Hepatic stellate cell (primary cell): ENCODE data around the gene ANKRD40.

ENCODE experiments used
- DNase-seq: peaks from one replicate; pipeline ENCODE4 v3.0.0; 2011; ENCODE audit warnings: low spot score

The ANKRD40 gene

DNA sequence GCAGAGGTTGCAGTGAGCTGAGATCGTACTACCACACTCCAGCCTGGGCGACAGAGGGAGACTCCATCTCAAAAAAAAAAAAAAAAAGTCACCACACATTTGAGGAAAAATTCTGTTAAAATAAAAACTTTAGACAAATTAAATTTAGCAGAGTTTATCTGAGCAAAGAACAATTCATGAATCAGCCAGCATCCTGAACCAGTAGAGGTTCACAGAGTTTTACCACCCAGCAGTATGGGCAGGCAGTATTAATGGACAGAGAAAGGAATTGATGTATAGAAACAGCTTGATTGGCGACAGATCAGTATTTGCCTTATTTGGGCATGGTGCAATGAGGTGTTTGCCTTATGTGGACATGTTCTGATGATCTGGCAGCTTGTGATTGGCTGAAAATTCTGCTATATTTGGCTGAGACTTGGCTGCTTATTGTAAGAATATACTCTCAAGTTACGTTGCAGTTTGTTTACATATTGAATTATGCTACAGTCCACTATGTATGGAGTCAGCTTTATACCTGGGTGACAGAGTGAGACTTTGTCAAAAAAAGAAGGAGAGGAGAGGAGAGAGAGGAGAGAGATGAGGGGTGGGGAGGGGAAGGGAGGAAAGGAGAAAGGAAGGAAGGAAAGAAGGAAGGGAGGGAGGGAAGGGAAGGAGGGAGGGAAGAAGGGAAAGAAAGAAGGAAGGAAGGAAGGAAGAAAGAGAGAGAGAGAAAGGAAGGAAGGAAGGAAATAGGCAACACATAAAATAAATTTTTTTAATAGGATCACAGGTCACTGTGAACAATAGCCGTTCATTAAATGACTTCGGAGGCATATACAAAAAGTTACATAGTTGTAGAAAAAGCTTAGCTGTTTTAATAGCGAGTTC is 58.4 kb downstream of the ANKRD40 start:
- no peak for DNase-seq

DNA sequence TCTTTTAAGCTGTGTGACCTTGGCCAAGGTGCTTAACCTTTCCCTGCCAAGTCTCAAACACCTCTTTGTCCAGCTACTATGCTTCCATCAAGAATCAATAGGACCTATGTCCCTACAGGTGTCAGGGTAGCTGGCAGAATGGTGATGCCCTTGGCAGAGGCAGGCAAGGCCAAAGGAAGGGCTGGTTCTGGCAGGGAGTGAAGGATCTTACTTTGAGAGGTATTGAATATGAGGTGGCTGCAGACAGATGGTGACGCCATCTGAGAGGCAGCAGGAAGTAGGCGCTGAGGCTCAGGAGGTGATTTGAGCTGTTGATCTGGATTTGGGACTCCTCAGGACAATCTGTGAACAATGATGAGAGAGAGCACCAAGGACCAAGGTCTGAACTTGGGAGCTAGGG is 60.5 kb downstream of the ANKRD40 start:
- no peak for DNase-seq

DNA sequence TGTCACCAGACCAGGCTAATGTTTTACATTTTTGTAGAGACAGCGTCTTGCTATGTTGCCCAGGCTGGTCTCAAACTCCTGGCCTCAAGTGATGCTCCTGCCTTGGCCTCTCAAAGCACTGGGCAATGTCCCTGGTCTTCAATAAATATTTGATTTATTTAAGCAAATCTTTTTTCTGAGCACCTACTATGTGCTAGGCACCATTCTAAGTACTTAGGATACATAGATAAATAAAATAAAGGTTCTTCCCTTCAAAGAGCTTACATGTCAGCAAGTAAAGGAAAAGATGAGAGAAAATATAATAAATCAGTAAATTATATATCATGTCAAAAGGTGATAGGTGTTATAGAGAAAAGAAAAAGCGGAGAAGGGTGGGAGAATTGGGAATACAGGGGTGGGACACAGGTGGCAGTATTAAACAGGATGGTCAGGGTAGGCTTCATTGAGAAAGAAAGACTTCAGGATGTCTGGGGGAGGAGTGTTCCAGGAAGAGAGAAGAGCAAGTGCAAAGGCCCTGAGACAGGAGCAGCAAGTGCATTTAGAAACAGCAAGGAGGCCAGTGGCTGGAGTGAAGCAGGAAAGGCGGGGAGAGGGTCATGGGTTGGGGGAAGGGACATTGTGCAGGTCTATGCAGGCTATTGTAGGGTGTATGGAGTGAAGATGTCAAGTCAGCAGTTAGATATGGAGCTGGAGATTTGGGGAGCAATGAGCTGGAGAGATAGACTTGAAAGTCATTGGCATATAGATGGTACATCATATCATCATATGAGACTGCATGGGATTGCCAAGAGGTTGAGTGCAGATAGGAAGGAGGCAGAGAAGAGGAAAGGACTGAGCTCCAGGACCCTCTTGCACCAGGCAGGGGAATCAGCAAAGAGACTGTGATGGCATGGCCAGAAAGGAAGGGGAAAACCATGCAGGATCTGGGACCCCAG is 61.7 kb downstream of the ANKRD40 start:
- no peak for DNase-seq
